CD4-positive, alpha-beta memory T cell (primary cell): ENCODE data around the gene TMEM163. TPM values are rescaled to one million over a fixed set of nuclear protein-coding genes. Genes with fewer than 3 reads are reported as not detected.

Experiments used
- CTCF ChIA-PET: fragments of 350-600 bp; sonication (Branson Sonifier 250); formaldehyde crosslinking; loops from one replicate; lab custom pipeline; 2021; ENCODE audit warnings: inconsistent platforms; ENCODE audit not compliant: partially characterized antibody; lab: Charles Lee
- POLR2A ChIA-PET: fragments of 350-600 bp; sonication (Branson Sonifier 250); formaldehyde crosslinking; loops from one replicate; lab custom pipeline; 2021; ENCODE audit not compliant: partially characterized antibody; lab: Charles Lee
- DNase-seq, 5 donors: peaks; one replicate each; pipeline versions ENCODE4 v3.0.0 to v3.0.0-alpha.2; 2020 to 2022; ENCODE audit warnings: mixed read lengths in 1 of 5
- H3K27ac ChIP-seq: one replicate; pipeline ENCODE4 v1.7.0; 2013; ENCODE audit warnings: low read depth, low read length
- H3K27me3 ChIP-seq: 2 replicates; pipeline ENCODE4 v1.7.0; 2013; ENCODE audit warnings: mild to moderate bottlenecking, low read length, moderate library complexity; ENCODE audit not compliant: insufficient read depth
- H3K36me3 ChIP-seq: 2 replicates; pipeline ENCODE4 v1.7.0; 2013; ENCODE audit warnings: mild to moderate bottlenecking, low read length, moderate library complexity; ENCODE audit not compliant: insufficient read depth
- H3K4me1 ChIP-seq: 2 replicates; pipeline ENCODE4 v1.7.0; 2013; ENCODE audit warnings: mild to moderate bottlenecking, low read length, moderate library complexity; ENCODE audit not compliant: insufficient read depth
- H3K4me3 ChIP-seq, 2 donors: one replicate each; pipeline ENCODE4 v1.7.0; 2013; ENCODE audit warnings: low read length in 2 of 2, mild to moderate bottlenecking in 1 of 2
- H3K9me3 ChIP-seq, 2 donors: one replicate each; pipeline ENCODE4 v1.7.0; 2013; ENCODE audit warnings: low read length in 2 of 2, control low read depth in 1 of 2; ENCODE audit not compliant: control insufficient read depth in 1 of 2
- H3K27ac Mint-ChIP-seq, 7 donors: one replicate each; pipeline ENCODE4 v1.8.0; 2020 to 2021; ENCODE audit warnings: mixed read lengths in 7 of 7, mild to moderate bottlenecking in 6 of 7, inconsistent platforms in 3 of 7, moderate library complexity in 3 of 7
- H3K27me3 Mint-ChIP-seq, 2 donors: one replicate each; pipeline ENCODE4 v1.8.0; 2020 to 2021; ENCODE audit warnings: mixed read lengths in 2 of 2
- H3K36me3 Mint-ChIP-seq, 2 donors: one replicate each; pipeline ENCODE4 v1.8.0; 2020 to 2021; ENCODE audit warnings: mixed read lengths in 2 of 2, inconsistent platforms in 1 of 2, mild to moderate bottlenecking in 1 of 2
- H3K4me1 Mint-ChIP-seq, 4 donors: one replicate each; pipeline ENCODE4 v1.8.0; 2020 to 2021; ENCODE audit warnings: mixed read lengths in 4 of 4, mild to moderate bottlenecking in 1 of 4
- H3K4me3 Mint-ChIP-seq, 8 donors: one replicate each; pipeline ENCODE4 v1.8.0; 2020 to 2021; ENCODE audit warnings: mixed read lengths in 8 of 8, mild to moderate bottlenecking in 7 of 8, moderate library complexity in 6 of 8, inconsistent platforms in 3 of 8
- H3K9me3 Mint-ChIP-seq, 8 donors: one replicate each; pipeline ENCODE4 v1.8.0; 2020 to 2021; ENCODE audit warnings: mixed read lengths in 8 of 8, mild to moderate bottlenecking in 5 of 8, inconsistent platforms in 3 of 8, moderate library complexity in 1 of 8
- intact Hi-C: fragments of 100-400 bp; cut with micrococcal nuclease; formaldehyde crosslinking; loops from one replicate; pipeline ENCODE4 v1.15.1; 2023
- polyA plus RNA-seq, 2 donors: library from polyadenylated mRNA; unstranded; fragments of 300-500 nt; fragmentation: Illumina TruSeq; gene quantifications; one replicate each; pipeline ENCODE4 v1.2.3, GENCODE V29; 2021
- total RNA-seq, 2 experiments: library from RNA; stranded (reverse); gene quantifications; one replicate each; pipeline ENCODE4 v1.2.3, GENCODE V29; 2021

The TMEM163 gene
- total and polyA plus RNA-seq, 4 experiments from 2014 or later: 0.47 TPM; not detected in 3

DNA sequence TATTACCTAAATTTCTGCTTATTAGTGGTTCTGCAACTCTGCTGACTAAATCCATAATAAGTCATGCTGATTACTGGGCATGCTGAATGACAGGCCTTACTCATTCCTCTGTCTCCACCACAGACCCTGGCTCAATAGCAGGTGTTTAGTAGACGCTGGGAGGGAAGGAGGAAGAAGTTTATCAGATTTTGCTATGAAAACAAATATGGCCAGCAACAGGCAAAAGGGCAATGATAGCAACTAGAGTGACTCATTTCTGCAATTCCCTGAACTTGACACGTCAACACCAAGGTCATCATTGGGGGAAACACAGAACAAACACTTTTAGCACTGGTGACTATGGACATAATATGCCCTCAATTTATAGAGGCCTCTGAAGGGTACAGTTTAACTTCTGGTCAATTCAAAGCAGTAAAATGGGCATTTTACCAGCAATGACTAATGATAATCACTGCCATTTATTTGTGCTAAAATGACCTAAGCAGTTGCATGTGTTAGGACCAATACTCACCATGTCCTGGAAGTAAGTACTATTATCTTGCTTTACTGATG is 35.2 kb downstream of the TMEM163 start:
- DNase-seq: no peak
- CTCF ChIA-PET: no interaction called here
- peaks cover 29% of the 10 kb centered on the region for H3K4me1 ChIP-seq
- no peak overlapping the region for H3K4me3 ChIP-seq
- no peaks in the 10 kb centered on the region for H3K9me3 ChIP-seq
- no peaks in the 10 kb centered on the region for H3K27me3 ChIP-seq
- Mint-ChIP-seq H3K9me3 (peaks cover 0 to 4% (median 0%) of the 10 kb centered on the region in 8 donors), H3K27me3 (no peaks in the 10 kb centered on the region), H3K27ac (no peak overlapping the region), H3K4me1 (peaks cover 23 to 37% (median 31%) of the 10 kb centered on the region in 4 donors), H3K36me3 (peaks cover 0 to 3% of the 10 kb centered on the region in 2 donors), H3K4me3 (no peak overlapping the region)
- POLR2A ChIA-PET: interaction anchor here (1.2 kb wide), 1 partner anchor 12 kb away, joined by 3 read pairs; no protein-coding TSS in a partner anchor
- no peaks in the 10 kb centered on the region for H3K36me3 ChIP-seq
- H3K27ac ChIP-seq: no peak overlapping the region
- intact Hi-C loops: no loop called here

DNA sequence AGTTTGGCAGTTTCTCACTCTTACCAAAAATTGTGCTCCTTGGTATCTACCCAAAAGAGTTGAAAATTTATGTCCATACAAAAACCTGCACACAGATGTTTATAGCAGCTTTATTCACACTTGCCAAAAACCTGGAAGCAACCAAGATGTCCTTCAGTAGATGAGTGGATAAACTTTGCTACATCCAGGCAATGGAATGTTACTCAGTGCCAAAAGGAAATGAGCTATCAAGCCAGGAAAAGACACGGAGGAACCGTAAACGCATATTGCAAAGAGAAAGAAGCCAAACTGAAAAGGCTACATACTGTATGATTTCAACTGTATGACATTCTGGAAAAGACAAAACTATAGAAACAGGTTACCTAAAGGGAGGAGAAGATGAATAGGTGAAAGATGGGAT is 36.1 kb downstream of the TMEM163 start:
- Histone ChIP-seq H3K27me3 (no peaks in the 10 kb centered on the region), H3K4me3 (no peak overlapping the region), H3K27ac (no peak overlapping the region), H3K36me3 (no peaks in the 10 kb centered on the region), H3K9me3 (no peaks in the 10 kb centered on the region), H3K4me1 (peaks cover 38% of the 10 kb centered on the region)
- Mint-ChIP-seq H3K36me3 (peaks cover 0 to 3% of the 10 kb centered on the region in 2 donors), H3K4me3 (no peak overlapping the region), H3K27me3 (no peaks in the 10 kb centered on the region), H3K27ac (no peak overlapping the region), H3K4me1 (peaks cover 27 to 46% (median 36%) of the 10 kb centered on the region in 4 donors), H3K9me3 (peaks cover 0 to 4% (median 0%) of the 10 kb centered on the region in 8 donors)
- ChIA-PET CTCF (no interaction called here), POLR2A (no interaction called here)
- no peak for DNase-seq
- intact Hi-C loops: no loop called here

DNA sequence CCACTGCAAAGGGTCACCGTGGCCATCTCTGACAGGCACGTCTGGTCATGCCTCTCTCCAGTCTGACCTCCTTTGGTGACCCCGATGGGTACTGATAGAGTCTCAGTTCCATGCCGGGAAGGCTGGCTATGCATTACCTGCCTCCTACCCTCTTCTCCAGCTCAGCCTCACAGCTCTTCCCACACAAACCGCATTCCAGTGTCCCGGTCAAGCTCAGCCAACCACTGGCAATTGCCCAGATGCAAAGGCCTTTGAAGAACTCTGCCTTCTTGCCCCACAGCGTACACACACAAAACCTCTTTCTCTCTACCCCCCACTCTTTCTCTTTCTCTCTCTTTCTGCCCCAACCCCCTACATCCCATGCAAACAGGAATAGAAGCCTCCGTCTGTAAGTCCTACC is 37.6 kb downstream of the TMEM163 start:
- H3K27ac Mint-ChIP-seq: peak overlapping the region in 5 of 7 donors; percentile 14 to 87 (median 53)
- peaks cover 52% of the 10 kb centered on the region for H3K4me1 ChIP-seq
- no peak overlapping the region for H3K4me3 ChIP-seq
- H3K4me3 Mint-ChIP-seq: peak overlapping the region in 3 of 8 donors; percentile 49 to 71 (median 63)
- DNase-seq: no peak
- H3K27me3 ChIP-seq: no peaks in the 10 kb centered on the region
- ChIA-PET POLR2A (no interaction called here), CTCF (interaction anchor here (1.7 to 2.3 kb wide), 2 partner anchors 11 to 21 kb away, joined by 4 to 14 read pairs; no protein-coding TSS in a partner anchor)
- peaks cover 0 to 3% of the 10 kb centered on the region in 2 donors for H3K36me3 Mint-ChIP-seq
- H3K9me3 ChIP-seq: no peaks in the 10 kb centered on the region
- peaks cover 39 to 60% (median 50%) of the 10 kb centered on the region in 4 donors for H3K4me1 Mint-ChIP-seq
- intact Hi-C loops: no loop called here
- no peaks in the 10 kb centered on the region for H3K27me3 Mint-ChIP-seq
- no peak overlapping the region for H3K27ac ChIP-seq
- H3K36me3 ChIP-seq: no peaks in the 10 kb centered on the region
- H3K9me3 Mint-ChIP-seq: peaks cover 0 to 4% (median 0%) of the 10 kb centered on the region in 8 donors

DNA sequence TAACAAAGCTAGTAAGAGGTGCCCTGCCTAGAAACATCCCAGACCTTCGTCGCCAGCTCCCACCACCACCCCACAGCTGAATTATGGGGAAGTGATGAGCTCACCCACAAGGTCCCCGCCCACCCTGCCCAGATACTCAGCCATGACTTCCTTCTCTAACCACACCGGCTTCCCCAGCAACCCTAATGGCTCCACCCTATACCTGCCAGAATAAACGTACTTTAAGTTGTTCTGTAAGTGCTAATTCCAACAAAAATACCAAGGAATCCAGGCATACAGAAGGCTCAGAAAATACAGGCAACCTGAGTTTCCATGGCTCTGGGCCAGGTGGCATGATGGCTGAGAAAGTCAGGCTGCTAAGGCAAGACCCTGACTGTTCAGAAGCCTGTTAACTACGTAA is 39.1 kb downstream of the TMEM163 start:
- H3K27me3 Mint-ChIP-seq: no peaks in the 10 kb centered on the region
- H3K4me3 ChIP-seq: no peak overlapping the region
- DNase-seq: peak; percentile 58 to 75 (median 60)
- no peaks in the 10 kb centered on the region for H3K36me3 ChIP-seq
- H3K4me3 Mint-ChIP-seq: peak overlapping the region; percentile 5 to 83 (median 68)
- intact Hi-C loops: loop anchor here (1.0 to 10.0 kb wide), 4 partner anchors 9 to 1065 kb away; partner anchors contain the start of gene UBXN4
- H3K36me3 Mint-ChIP-seq: no peaks in the 10 kb centered on the region
- peak overlapping the region; percentile 10 to 71 (median 63) for H3K27ac Mint-ChIP-seq
- ChIA-PET CTCF (interaction anchor here (1.7 to 2.3 kb wide), 2 partner anchors 9 to 20 kb away, joined by 4 to 14 read pairs; no protein-coding TSS in a partner anchor), POLR2A (interaction anchor here (2.7 kb wide), 1 partner anchor 10 kb away, joined by 29 read pairs; no protein-coding TSS in a partner anchor)
- H3K27ac ChIP-seq: no peak overlapping the region
- peaks cover 39 to 69% (median 52%) of the 10 kb centered on the region in 4 donors for H3K4me1 Mint-ChIP-seq
- H3K9me3 Mint-ChIP-seq: peaks cover 0 to 4% (median 0%) of the 10 kb centered on the region in 8 donors
- H3K27me3 ChIP-seq: no peaks in the 10 kb centered on the region
- H3K4me1 ChIP-seq: peaks cover 52% of the 10 kb centered on the region
- H3K9me3 ChIP-seq: no peaks in the 10 kb centered on the region

DNA sequence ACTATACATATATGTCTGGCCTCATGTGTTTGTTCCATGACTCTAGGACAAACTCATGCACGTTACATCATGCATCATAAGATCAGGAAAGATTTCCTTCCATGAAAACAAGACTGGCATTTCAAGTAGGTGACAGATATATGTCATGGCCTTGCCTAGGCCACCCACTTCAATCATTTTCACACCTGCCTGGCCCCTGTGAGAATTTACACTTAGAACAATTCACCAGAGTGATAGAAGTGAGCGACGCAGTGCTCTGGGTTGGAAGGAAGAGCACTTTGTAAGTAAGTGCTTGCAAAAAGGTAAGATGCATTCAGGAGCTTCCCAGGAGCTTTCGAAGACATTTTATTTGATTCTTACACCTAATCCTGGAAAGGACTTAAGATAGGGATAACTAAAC is 39.5 kb downstream of the TMEM163 start:
- no peak for DNase-seq
- CTCF ChIA-PET: interaction anchor here (2.3 kb wide), 1 partner anchor 9 kb away, joined by 14 read pairs; no protein-coding TSS in a partner anchor
- H3K4me1 Mint-ChIP-seq: peaks cover 39 to 72% (median 52%) of the 10 kb centered on the region in 4 donors
- H3K36me3 Mint-ChIP-seq: no peaks in the 10 kb centered on the region
- intact Hi-C loops: loop anchor here (1.0 to 10.0 kb wide), 4 partner anchors 9 to 1066 kb away; partner anchors contain the start of gene UBXN4
- H3K27me3 Mint-ChIP-seq: no peaks in the 10 kb centered on the region
- Histone ChIP-seq H3K36me3 (no peaks in the 10 kb centered on the region), H3K27me3 (no peaks in the 10 kb centered on the region), H3K4me3 (no peak overlapping the region), H3K4me1 (peaks cover 52% of the 10 kb centered on the region), H3K27ac (no peak overlapping the region), H3K9me3 (no peaks in the 10 kb centered on the region)
- H3K27ac Mint-ChIP-seq: peak overlapping the region; percentile 10 to 80 (median 63)
- peak overlapping the region in 7 of 8 donors; percentile 26 to 83 (median 72) for H3K4me3 Mint-ChIP-seq
- peaks cover 0 to 4% (median 0%) of the 10 kb centered on the region in 8 donors for H3K9me3 Mint-ChIP-seq
- POLR2A ChIA-PET: interaction anchor here (0.9 to 2.7 kb wide), 2 partner anchors 10 to 13 kb away, joined by 3 to 29 read pairs; no protein-coding TSS in a partner anchor

DNA sequence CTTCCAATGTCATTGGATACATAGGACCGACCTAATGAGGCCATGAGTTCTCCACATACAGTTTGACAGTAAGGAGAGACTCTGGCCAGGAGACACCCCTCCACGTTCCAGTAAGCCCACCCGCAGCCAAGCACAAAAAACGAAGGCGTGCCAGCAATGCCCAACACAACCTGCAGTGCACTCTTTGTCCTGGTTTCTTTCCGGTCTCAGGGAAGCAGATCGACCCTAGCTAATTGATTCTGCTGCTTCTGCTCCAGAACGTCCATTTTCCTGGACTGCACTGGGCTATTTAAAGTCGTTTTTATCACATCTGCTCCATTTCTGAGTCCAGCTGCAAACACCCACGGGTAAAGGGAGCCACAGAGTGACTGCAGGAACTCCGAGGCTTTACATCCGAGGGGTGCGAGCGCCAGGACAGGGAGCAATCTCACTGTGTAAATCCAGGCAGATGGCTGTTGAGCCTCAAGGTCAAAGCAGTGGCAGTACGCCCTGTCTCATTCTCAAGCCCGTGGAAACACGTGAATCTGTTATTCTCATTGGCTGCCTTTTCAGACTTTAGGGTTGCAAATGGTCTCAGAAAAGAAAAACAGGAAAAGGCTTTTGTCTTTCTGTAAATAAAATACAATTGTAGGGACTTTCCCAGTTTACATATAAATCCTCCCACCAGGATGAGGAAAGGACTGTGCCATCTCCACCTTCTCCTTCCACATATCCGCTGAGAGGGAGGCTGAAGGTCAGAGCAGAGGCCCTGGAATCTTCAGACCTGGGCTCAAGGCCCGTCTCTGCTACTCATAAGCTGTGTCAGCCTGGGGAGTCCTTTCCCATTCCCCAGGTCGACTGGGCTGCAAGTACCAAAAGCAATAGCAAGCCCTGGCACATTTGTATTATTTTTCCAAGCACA is 40.7 kb downstream of the TMEM163 start:
- peaks cover 52% of the 10 kb centered on the region for H3K4me1 ChIP-seq
- H3K27ac ChIP-seq: no peak overlapping the region
- peaks cover 0 to 4% (median 0%) of the 10 kb centered on the region in 8 donors for H3K9me3 Mint-ChIP-seq
- intact Hi-C loops: loop anchor here (10.0 kb wide), 3 partner anchors 463 to 1067 kb away; partner anchors contain the start of gene UBXN4
- DNase-seq: no peak
- no peaks in the 10 kb centered on the region for H3K27me3 Mint-ChIP-seq
- ChIA-PET POLR2A (interaction anchor here (0.9 to 2.7 kb wide), 3 partner anchors 9 to 12 kb away, joined by 3 to 29 read pairs (median 4); no protein-coding TSS in a partner anchor), CTCF (interaction anchor here (2.2 kb wide), 1 partner anchor 21 kb away, joined by 10 read pairs; no protein-coding TSS in a partner anchor)
- H3K4me1 Mint-ChIP-seq: peaks cover 44 to 82% (median 58%) of the 10 kb centered on the region in 4 donors
- no peaks in the 10 kb centered on the region for H3K9me3 ChIP-seq
- H3K36me3 Mint-ChIP-seq: no peaks in the 10 kb centered on the region
- no peaks in the 10 kb centered on the region for H3K27me3 ChIP-seq
- no peak overlapping the region for H3K4me3 ChIP-seq
- H3K36me3 ChIP-seq: no peaks in the 10 kb centered on the region
- peak overlapping the region in 5 of 8 donors; percentile 11 to 81 (median 28) for H3K4me3 Mint-ChIP-seq
- peak overlapping the region in 2 of 7 donors; percentile 33 to 55 for H3K27ac Mint-ChIP-seq
